Caco-2 (cell line): Measurements from ENCODE around the gene MICAL3. TPM values are rescaled to one million over a fixed set of nuclear protein-coding genes. Genes with fewer than 3 reads are reported as not detected.

Source experiments
- BruUV-seq: library from RNA; stranded (reverse); fragments of 400-500 nt; replicated peaks from 2 replicates; lab custom pipeline; 2021; lab: Mats Ljungman, UMichigan
- CTCF ChIA-PET: fragments of 300-600 bp; sonication (Branson Sonifier 250); formaldehyde crosslinking; loops from one replicate; lab custom pipeline; 2022; ENCODE audit warnings: antibody characterized with exemption; lab: Charles Lee
- POLR2A ChIA-PET: fragments of 300-600 bp; sonication (Branson Sonifier 250); formaldehyde crosslinking; loops from one replicate; lab custom pipeline; 2022; ENCODE audit warnings: antibody characterized with exemption; lab: Charles Lee
- DNase-seq, 2 experiments: peaks; one replicate each; pipeline versions ENCODE4 v3.0.0 to v3.0.0-alpha.2; 2020 to 2022
- H3K27me3 ChIP-seq: replicated peaks from 2 replicates; pipeline ENCODE4 v1.6.0; 2011; ENCODE audit warnings: low read length; ENCODE audit not compliant: control insufficient read depth, insufficient read depth
- H3K36me3 ChIP-seq: 2 replicates; pipeline ENCODE4 v1.5.1; 2011; ENCODE audit warnings: low read length; ENCODE audit not compliant: control insufficient read depth, insufficient read depth
- H3K4me1 ChIP-seq: fragments of 250-450 bp; sonication (Bioruptor Pico); 2 replicates; pipeline ENCODE4 v1.5.1; 2020; ENCODE audit warnings: mild to moderate bottlenecking
- H3K4me3 ChIP-seq: 2 replicates; pipeline ENCODE4 v1.5.1; 2011; ENCODE audit warnings: low read depth, mild to moderate bottlenecking, control low read depth, low read length
- H3K9me3 ChIP-seq: fragments of 250-450 bp; sonication (Bioruptor Pico); 2 replicates; pipeline ENCODE4 v1.5.1; 2020; ENCODE audit warnings: mild to moderate bottlenecking, moderate library complexity
- H3K27ac Mint-ChIP-seq: one replicate; pipeline ENCODE4 v1.8.0; 2022; ENCODE audit warnings: mixed read lengths; ENCODE audit not compliant: unreplicated experiment
- H3K27me3 Mint-ChIP-seq: one replicate; pipeline ENCODE4 v1.8.0; 2022; ENCODE audit warnings: mixed read lengths; ENCODE audit not compliant: insufficient read depth, unreplicated experiment
- H3K36me3 Mint-ChIP-seq: one replicate; pipeline ENCODE4 v1.8.0; 2022; ENCODE audit warnings: mild to moderate bottlenecking, mixed read lengths; ENCODE audit not compliant: insufficient read depth, unreplicated experiment
- H3K4me1 Mint-ChIP-seq: one replicate; pipeline ENCODE4 v1.8.0; 2022; ENCODE audit warnings: low read depth, mixed read lengths; ENCODE audit not compliant: unreplicated experiment
- H3K4me3 Mint-ChIP-seq: one replicate; pipeline ENCODE4 v1.8.0; 2022; ENCODE audit warnings: mild to moderate bottlenecking, moderate library complexity, mixed read lengths; ENCODE audit not compliant: unreplicated experiment
- H3K9me3 Mint-ChIP-seq: one replicate; pipeline ENCODE4 v1.8.0; 2022; ENCODE audit warnings: mixed read lengths; ENCODE audit not compliant: unreplicated experiment
- CTCF ChIP-seq, 2 experiments: fragments of 200-600 bp in 1 of 2; IDR thresholded peaks; 1 replicate in 1 of 2; 2 replicates in 1 of 2; pipeline versions ENCODE4 v1.5.1 to v1.8.0; 2011 to 2022; ENCODE audit warnings: antibody characterized with exemption in 1 of 2, control low read depth in 1 of 2, inconsistent platforms in 1 of 2, low read depth in 1 of 2, low read length in 1 of 2, mild to moderate bottlenecking in 1 of 2, moderate library complexity in 1 of 2; ENCODE audit not compliant: insufficient read depth in 1 of 2, severe bottlenecking in 1 of 2, unreplicated experiment in 1 of 2
- intact Hi-C: fragments of 100-400 bp; cut with micrococcal nuclease; formaldehyde crosslinking; loops from one replicate; pipeline ENCODE4 v1.10.0; 2022; ENCODE audit not compliant: unreplicated experiment
- total RNA-seq: library from RNA; stranded (reverse); gene quantifications from 2 replicates; pipeline ENCODE4 v1.2.3, GENCODE V29; 2022

MICAL3 gene
- total RNA-seq, 1 experiment from 2014 or later: 65.6 TPM

DNA sequence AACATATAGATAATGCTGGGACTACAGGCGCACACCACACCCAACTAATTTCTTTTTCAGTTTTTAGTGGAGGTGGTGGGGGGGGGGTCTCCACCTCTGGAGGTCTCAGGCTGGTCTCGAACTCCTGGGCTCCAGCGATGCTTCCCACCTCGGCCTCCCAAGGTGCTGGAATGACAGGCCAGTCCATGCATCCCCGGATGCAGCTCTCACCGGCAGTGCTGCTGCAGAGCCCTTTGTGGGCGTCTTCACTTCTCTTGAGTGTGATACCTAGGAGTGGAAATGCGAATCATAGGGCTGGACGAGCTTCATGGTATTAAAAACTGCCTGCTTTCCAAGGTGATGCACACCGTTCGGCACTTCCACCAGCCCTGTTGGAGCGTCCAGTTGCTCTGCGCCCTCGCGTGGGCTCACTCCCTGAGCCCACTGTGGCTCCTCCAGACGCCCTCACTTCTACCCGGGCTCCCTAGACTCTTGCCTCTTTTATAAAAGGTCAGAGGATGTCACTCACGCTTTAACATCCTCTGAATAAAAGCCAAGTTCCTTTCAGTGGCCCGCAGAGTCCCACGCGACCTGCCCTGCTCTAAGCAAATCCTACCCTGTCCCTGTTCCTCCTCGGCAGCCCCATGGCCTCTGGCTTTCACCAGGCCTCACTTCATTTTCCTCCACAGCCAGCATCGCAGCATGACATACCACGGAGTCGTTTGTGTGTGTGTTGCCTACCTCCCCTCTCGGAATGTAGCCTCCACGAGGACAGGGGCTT is 249.3 kb downstream of the MICAL3 start:
- H3K36me3 Mint-ChIP-seq: peaks cover 12% of the 10 kb centered on the region
- no peak overlapping the region for H3K27ac Mint-ChIP-seq
- H3K27me3 ChIP-seq: no peaks in the 10 kb centered on the region
- BruUV-seq: no TSS peak
- CTCF ChIA-PET: no interaction called here
- H3K4me3 ChIP-seq: peak overlapping the region; percentile 60
- no peak for TF ChIP-seq CTCF (IDR thresholded peaks at IDR 0.05; ENCODE audit: insufficient read depth in 1 of 2, low read depth in 1 of 2, low read length in 1 of 2, severe bottlenecking in 1 of 2, unreplicated experiment in 1 of 2)
- no peaks in the 10 kb centered on the region for H3K9me3 Mint-ChIP-seq
- POLR2A ChIA-PET: no interaction called here
- H3K27me3 Mint-ChIP-seq: no peaks in the 10 kb centered on the region
- H3K4me1 Mint-ChIP-seq: peaks cover 6% of the 10 kb centered on the region
- DNase-seq: no peak
- H3K4me3 Mint-ChIP-seq: peak overlapping the region; percentile 75
- no peaks in the 10 kb centered on the region for H3K9me3 ChIP-seq
- peaks cover 9% of the 10 kb centered on the region; the same call in 1 of the 2 replicates for H3K4me1 ChIP-seq
- intact Hi-C loops: no loop called here
- H3K36me3 ChIP-seq: no peaks in the 10 kb centered on the region; the same call in 1 of the 2 replicates

DNA sequence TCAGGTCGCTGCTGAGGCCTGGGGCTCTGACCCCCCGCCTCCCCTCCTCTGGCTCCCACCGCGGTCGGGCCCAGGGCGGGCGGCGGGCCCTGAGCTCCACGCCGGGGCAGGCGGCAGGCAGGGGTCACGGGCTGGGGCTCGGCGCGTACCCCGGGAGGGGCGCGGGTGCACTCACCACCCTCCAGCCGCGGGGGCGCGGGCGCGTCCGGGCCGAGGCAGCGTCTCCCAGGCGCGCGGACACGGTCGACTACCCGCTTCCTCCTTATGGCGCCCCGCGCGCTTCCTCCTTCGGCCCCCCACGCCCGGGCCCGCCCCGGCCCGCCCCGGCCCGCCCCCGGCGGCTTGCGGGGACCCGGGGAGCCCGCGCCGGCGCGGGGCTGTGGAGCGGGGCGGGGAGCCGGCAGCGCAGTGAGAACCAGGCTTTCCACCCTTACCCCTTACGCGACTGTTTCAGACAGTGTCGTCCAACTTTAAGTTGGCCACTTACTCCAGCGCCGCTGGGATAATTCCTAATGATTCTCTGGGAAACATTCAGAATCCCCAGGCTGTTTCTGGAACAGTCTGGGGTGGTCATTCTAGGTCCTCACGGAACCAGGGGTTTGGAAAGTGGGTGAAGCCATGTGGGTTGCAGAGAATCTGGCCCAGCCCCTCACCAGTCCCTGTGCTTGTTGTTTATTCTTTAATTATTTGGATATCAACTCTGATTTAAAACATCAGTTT is 250.0 kb downstream of the MICAL3 start, which contains the start of gene BID:
Gene BID, minus strand, starts transcription at position 264 of the 720 bp plus-strand sequence. CDS start 24,353 bp downstream, outside the sequence.
- peak in 1 of 2 experiments; percentile 40 for DNase-seq
- Mint-ChIP-seq H3K9me3 (no peaks in the 10 kb centered on the region), H3K27ac (no peak within 1 kb of the TSS), H3K36me3 (peaks cover 12% of the 10 kb centered on the region), H3K4me1 (peaks cover 6% of the 10 kb centered on the region), H3K4me3 (peak within 1 kb of the TSS; percentile 75), H3K27me3 (no peaks in the 10 kb centered on the region)
- Histone ChIP-seq H3K27me3 (no peaks in the 10 kb centered on the region), H3K9me3 (no peaks in the 10 kb centered on the region), H3K36me3 (no peaks in the 10 kb centered on the region; the same call in 1 of the 2 replicates), H3K4me1 (peaks cover 9% of the 10 kb centered on the region; the same call in 1 of the 2 replicates), H3K4me3 (peak within 1 kb of the TSS; percentile 60)
- ChIA-PET POLR2A (interaction anchor here (1.0 kb wide), 1 partner anchor 135 kb away, joined by 4 read pairs; no protein-coding TSS in a partner anchor), CTCF (interaction anchor here (1.1 to 1.5 kb wide), 2 partner anchors 11 to 216 kb away, joined by 5 to 10 read pairs; no protein-coding TSS in a partner anchor)
- BruUV-seq: no TSS peak
- no peak for TF ChIP-seq CTCF (IDR thresholded peaks at IDR 0.05; ENCODE audit: insufficient read depth in 1 of 2, low read depth in 1 of 2, low read length in 1 of 2, severe bottlenecking in 1 of 2, unreplicated experiment in 1 of 2)
- intact Hi-C loops: no loop called here

GRCh38 chr22:17773606-17774205 is 250.7 kb downstream of the MICAL3 start:
- intact Hi-C loops: no loop called here
- CTCF ChIA-PET: interaction anchor here (0.5 to 1.5 kb wide), 3 partner anchors 11 to 288 kb away, joined by 5 to 10 read pairs (median 6); no protein-coding TSS in a partner anchor
- Mint-ChIP-seq H3K36me3 (peaks cover 12% of the 10 kb centered on the region), H3K27ac (no peak overlapping the region), H3K4me1 (peaks cover 6% of the 10 kb centered on the region), H3K27me3 (no peaks in the 10 kb centered on the region), H3K9me3 (no peaks in the 10 kb centered on the region), H3K4me3 (peak overlapping the region; percentile 75)
- no peak for TF ChIP-seq CTCF (IDR thresholded peaks at IDR 0.05; ENCODE audit: insufficient read depth in 1 of 2, low read depth in 1 of 2, low read length in 1 of 2, severe bottlenecking in 1 of 2, unreplicated experiment in 1 of 2)
- POLR2A ChIA-PET: interaction anchor here (1.0 kb wide), 1 partner anchor 134 kb away, joined by 4 read pairs; no protein-coding TSS in a partner anchor
- peak overlapping the region; percentile 60 for H3K4me3 ChIP-seq
- DNase-seq: peak; percentile 65 to 67
- peaks cover 9% of the 10 kb centered on the region; the same call in 1 of the 2 replicates for H3K4me1 ChIP-seq
- no peaks in the 10 kb centered on the region; the same call in 1 of the 2 replicates for H3K36me3 ChIP-seq
- H3K27me3 ChIP-seq: no peaks in the 10 kb centered on the region
- H3K9me3 ChIP-seq: no peaks in the 10 kb centered on the region
- no TSS peak for BruUV-seq
